Ecto neural progenitor cell (in vitro differentiated cells): ENCODE results near the gene SCAMP3.

Experiments
- DNase-seq: peaks from one replicate; pipeline ENCODE4 v3.0.0-alpha.2; 2018; ENCODE audit warnings: low spot score

The SCAMP3 gene

GRCh38 chr1:155285063-155285462 lies 22.9 kb upstream of the SCAMP3 start:
- no peak for DNase-seq

GRCh38 chr1:155284476-155284875 lies 22.3 kb upstream of the SCAMP3 start:
- DNase-seq, result no peak

- no peak for DNase-seq
Observed at GRCh38 chr1:155282488-155283091, 20.4 kb upstream of the SCAMP3 start.

- no peak for DNase-seq
Observed at GRCh38 chr1:155279268-155279667, 17.1 kb upstream of the SCAMP3 start.

- DNase-seq, result no peak
Observed at GRCh38 chr1:155278689-155279160, 16.6 kb upstream of the SCAMP3 start.

- DNase-seq, result peak; percentile 89
Observed at GRCh38 chr1:155277902-155278688, 15.9 kb upstream of the SCAMP3 start.

GRCh38 chr1:155277070-155277901 lies 15.1 kb upstream of the SCAMP3 start, which contains the start of gene HCN3:
Gene HCN3 (plus strand): TSS chr1:155277463. CDS start chr1:155277591, 128 bp downstream.
- DNase-seq, result peak; percentile 98

GRCh38 chr1:155273343-155274245 lies 11.4 kb upstream of the SCAMP3 start, which contains the start of gene CLK2:
Gene CLK2 (minus strand): TSS chr1:155273504. CDS start chr1:155270977, 2,527 bp downstream.
- peak; percentile 98 for DNase-seq

- no peak for DNase-seq
Observed at GRCh38 chr1:155272466-155273342, 10.5 kb upstream of the SCAMP3 start.

- no peak for DNase-seq
Observed at GRCh38 chr1:155269381-155269780, 7.2 kb upstream of the SCAMP3 start.

- no peak for DNase-seq
Observed at GRCh38 chr1:155268630-155269029, 6.5 kb upstream of the SCAMP3 start.

- DNase-seq, result no peak
Observed at GRCh38 chr1:155267373-155267772, 5.2 kb upstream of the SCAMP3 start.

- no peak for DNase-seq
Observed at GRCh38 chr1:155266553-155266952, 4.4 kb upstream of the SCAMP3 start.

- DNase-seq, result no peak
Observed at GRCh38 chr1:155263067-155263466, 907 bp upstream of the SCAMP3 start.

- no peak for DNase-seq
Observed at GRCh38 chr1:155261493-155261851, 688 bp downstream of the SCAMP3 start.

GRCh38 chr1:155260276-155260675 lies 1.9 kb downstream of the SCAMP3 start:
- no peak for DNase-seq

- no peak for DNase-seq
Observed at GRCh38 chr1:155256058-155256852, 5.9 kb downstream of the SCAMP3 start.

GRCh38 chr1:155255243-155256007 lies 6.7 kb downstream of the SCAMP3 start, which contains the start of gene ENTREP3:
Gene ENTREP3 (minus strand): TSS chr1:155255483. CDS start chr1:155254877, 606 bp downstream.
- peak; percentile 95 for DNase-seq
